Upper lobe of left lung (tissue), 6 donors: ENCODE results near the gene KCNT1. TPM values are rescaled to one million over a fixed set of nuclear protein-coding genes. Genes with fewer than 3 reads are reported as not detected.

Experiments used
- ATAC-seq, 2 donors: fragments of 200-7000 bp; cut with Tn5 transposase; one replicate each; pipeline ENCODE4 v1.9.1; 2022; ENCODE audit warnings: mild to moderate bottlenecking in 2 of 2, moderate library complexity in 2 of 2; ENCODE audit not compliant: low FRiP score in 2 of 2
- DNase-seq, 2 donors: peaks; one replicate each; pipeline ENCODE4 v3.0.0-alpha.2; 2019 to 2020
- H3K27ac ChIP-seq, 4 donors: fragments of 200-600 bp; sonication (generic); one replicate each; pipeline ENCODE4 v1.5.1; 2016 to 2019
- H3K27me3 ChIP-seq, 4 donors: fragments of 200-600 bp; sonication (generic); one replicate each; pipeline ENCODE4 v1.5.1; 2017 to 2019
- H3K36me3 ChIP-seq, 4 donors: fragments of 200-600 bp; sonication (generic); one replicate each; pipeline ENCODE4 v1.5.1; 2016 to 2019
- H3K4me1 ChIP-seq, 4 donors: fragments of 200-600 bp; sonication (generic); one replicate each; pipeline ENCODE4 v1.5.1; 2018 to 2019
- H3K4me3 ChIP-seq, 4 donors: fragments of 200-600 bp; sonication (generic); one replicate each; pipeline ENCODE4 v1.5.1; 2017 to 2019; ENCODE audit warnings: mild to moderate bottlenecking in 2 of 4, moderate library complexity in 1 of 4
- H3K9me3 ChIP-seq, 4 donors: fragments of 200-600 bp; sonication (generic); one replicate each; pipeline ENCODE4 v1.5.1; 2018 to 2019
- EP300 ChIP-seq, 4 donors: sonication (generic); formaldehyde crosslinking; IDR thresholded peaks; one replicate each; pipeline ENCODE4 v1.5.1; 2017; ENCODE audit warnings: antibody characterized with exemption in 4 of 4, control low read depth in 2 of 4
- POLR2A ChIP-seq, 4 donors: fragments of 450-650 bp; IDR thresholded peaks; one replicate each; pipeline ENCODE4 v1.5.1; 2016 to 2017; ENCODE audit warnings: antibody characterized with exemption in 4 of 4, mild to moderate bottlenecking in 2 of 4
- POLR2AphosphoS5 ChIP-seq, 2 donors: sonication (generic); formaldehyde crosslinking; IDR thresholded peaks; one replicate each; pipeline ENCODE4 v1.5.1; 2017; ENCODE audit warnings: antibody characterized with exemption in 2 of 2
- WGBS, 2 donors: methylation state at CpG; one replicate each; pipeline ENCODE4 v1.1.5; 2017 to 2018; 5-methylcytosine and 5-hydroxymethylcytosine counted together
- total RNA-seq, 6 donors: library from RNA; depleted of rRNA in 4 of 6; stranded (reverse); fragments of >200 nt in 4 of 6; gene quantifications; one replicate each; pipeline versions ENCODE4 v1.1.0 to v1.2.1, GENCODE V29; 2016 to 2021
- TF ChIP-seq, protein P1 (sequence below), 6 experiments: fragments of 450-650 bp in 4 of 6; fragments of 200-600 bp in 2 of 6; sonication (generic) in 2 of 6; IDR thresholded peaks; one replicate each; pipeline ENCODE4 v1.5.1; 2016 to 2019; ENCODE audit warnings: antibody characterized with exemption in 6 of 6
- donor health status: DM: no; HTN: no; CAD: no; lungs with moderate emphysema.
- donor health status: DM: no; HTN: yes; CAD: no; lungs with severe emphysema.

KCNT1 gene
- total RNA-seq, 6 donors from 2014 or later, result 0.11 to 1.0 (median 0.31) TPM; not detected in 2

GRCh38 chr9:135759676-135760300 lies 57.8 kb downstream of the KCNT1 start:
- DNase-seq (peak in 1 of 2 donors; percentile 63), ATAC-seq (peak in 1 of 2 donors; percentile 9)
- Histone ChIP-seq H3K4me3 (no peak overlapping the region), H3K36me3 (no peaks in the 10 kb centered on the region), H3K27ac (no peak overlapping the region), H3K9me3 (no peaks in the 10 kb centered on the region), H3K27me3 (no peaks in the 10 kb centered on the region), H3K4me1 (no peaks in the 10 kb centered on the region)
- WGBS, 2 donors, result 90 to 92% methylated on average over 2 to 24 of the region's 24 CpGs
- no peak for TF ChIP-seq POLR2AphosphoS5 (IDR thresholded peaks at IDR 0.05)
- TF ChIP-seq POLR2A (IDR thresholded peaks at IDR 0.05), result no peak
- TF ChIP-seq, protein P1, sequence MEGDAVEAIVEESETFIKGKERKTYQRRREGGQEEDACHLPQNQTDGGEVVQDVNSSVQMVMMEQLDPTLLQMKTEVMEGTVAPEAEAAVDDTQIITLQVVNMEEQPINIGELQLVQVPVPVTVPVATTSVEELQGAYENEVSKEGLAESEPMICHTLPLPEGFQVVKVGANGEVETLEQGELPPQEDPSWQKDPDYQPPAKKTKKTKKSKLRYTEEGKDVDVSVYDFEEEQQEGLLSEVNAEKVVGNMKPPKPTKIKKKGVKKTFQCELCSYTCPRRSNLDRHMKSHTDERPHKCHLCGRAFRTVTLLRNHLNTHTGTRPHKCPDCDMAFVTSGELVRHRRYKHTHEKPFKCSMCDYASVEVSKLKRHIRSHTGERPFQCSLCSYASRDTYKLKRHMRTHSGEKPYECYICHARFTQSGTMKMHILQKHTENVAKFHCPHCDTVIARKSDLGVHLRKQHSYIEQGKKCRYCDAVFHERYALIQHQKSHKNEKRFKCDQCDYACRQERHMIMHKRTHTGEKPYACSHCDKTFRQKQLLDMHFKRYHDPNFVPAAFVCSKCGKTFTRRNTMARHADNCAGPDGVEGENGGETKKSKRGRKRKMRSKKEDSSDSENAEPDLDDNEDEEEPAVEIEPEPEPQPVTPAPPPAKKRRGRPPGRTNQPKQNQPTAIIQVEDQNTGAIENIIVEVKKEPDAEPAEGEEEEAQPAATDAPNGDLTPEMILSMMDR (IDR thresholded peaks at IDR 0.05), result no peak
- no peak for TF ChIP-seq EP300 (IDR thresholded peaks at IDR 0.05)

DNA sequence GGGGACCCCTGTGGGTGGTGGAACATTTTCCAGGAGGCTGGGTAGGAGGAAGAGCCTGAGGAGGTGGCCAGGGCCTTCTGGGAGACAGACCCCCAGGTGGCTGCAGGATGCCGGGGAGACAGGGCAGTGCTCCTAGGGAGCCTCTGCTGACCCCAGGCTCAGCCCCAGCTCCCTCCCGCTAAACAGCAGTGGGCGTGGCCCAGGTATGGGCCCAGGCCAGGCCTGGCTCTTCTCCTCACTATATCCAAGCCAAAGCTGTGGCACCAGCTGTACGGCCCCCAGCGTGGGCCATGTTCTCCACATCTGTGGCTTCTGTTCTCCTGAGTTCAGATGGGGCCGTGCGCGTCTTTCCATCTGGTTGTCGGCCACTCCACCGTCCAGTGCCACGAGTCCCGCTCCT lies 58.5 kb downstream of the KCNT1 start:
- 76 to 91% methylated on average over 9 to 12 of the region's 12 CpGs for WGBS, 2 donors
- TF ChIP-seq EP300 (IDR thresholded peaks at IDR 0.05) (no peak), POLR2A (IDR thresholded peaks at IDR 0.05) (no peak), POLR2AphosphoS5 (IDR thresholded peaks at IDR 0.05) (no peak)
- peak in 1 of 2 donors; percentile 54 for DNase-seq
- Histone ChIP-seq H3K36me3 (no peaks in the 10 kb centered on the region), H3K4me3 (no peak overlapping the region), H3K4me1 (no peaks in the 10 kb centered on the region), H3K27ac (no peak overlapping the region), H3K27me3 (no peaks in the 10 kb centered on the region), H3K9me3 (peaks cover 0 to 4% (median 2%) of the 10 kb centered on the region in 4 donors)
- no peak for ATAC-seq

DNA sequence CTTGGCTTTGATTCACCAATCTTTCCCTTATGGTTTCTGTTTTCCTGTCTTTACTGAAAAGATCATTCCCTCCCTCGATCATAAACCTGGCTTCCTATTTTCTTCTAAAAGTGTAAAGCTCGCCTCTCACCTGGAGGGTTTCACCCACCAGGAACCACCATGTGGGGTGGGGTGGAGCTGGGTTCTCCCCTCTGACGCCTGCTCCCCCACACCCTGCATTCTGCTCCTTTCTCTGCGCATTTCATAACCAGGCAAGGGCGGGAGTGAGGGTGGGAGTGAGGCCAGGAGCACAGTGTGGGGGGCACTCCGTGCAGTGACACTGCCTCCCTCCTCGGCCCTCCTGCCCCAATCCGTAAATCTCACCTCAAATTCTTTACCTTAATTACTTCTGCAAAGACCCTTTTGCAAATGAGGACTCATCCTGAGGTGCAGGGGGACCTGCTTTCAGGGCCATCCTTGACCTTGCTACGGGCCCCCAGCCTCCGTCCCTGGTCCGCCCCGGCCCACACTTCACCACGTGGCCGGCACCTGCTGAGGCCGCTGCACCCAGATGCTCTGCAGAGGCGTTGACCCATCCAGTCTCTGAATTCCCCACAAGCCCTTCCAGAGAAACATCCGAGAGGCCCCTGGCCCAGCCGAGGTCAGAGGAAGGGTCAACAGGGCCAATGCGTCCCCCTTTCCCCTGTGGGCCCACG lies 59.3 kb downstream of the KCNT1 start:
- WGBS, 2 donors, result 61 to 74% methylated on average over 17 to 20 of the region's 20 CpGs
- TF ChIP-seq EP300 (IDR thresholded peaks at IDR 0.05) (no peak), POLR2AphosphoS5 (IDR thresholded peaks at IDR 0.05) (no peak), POLR2A (IDR thresholded peaks at IDR 0.05) (no peak)
- TF ChIP-seq, protein P1 (IDR thresholded peaks at IDR 0.05), result no peak
- ATAC-seq (no peak), DNase-seq (peak in 1 of 2 donors; percentile 58)
- Histone ChIP-seq H3K4me1 (no peaks in the 10 kb centered on the region), H3K9me3 (peaks cover 0 to 12% (median 9%) of the 10 kb centered on the region in 4 donors), H3K27me3 (no peaks in the 10 kb centered on the region), H3K4me3 (no peak overlapping the region), H3K27ac (no peak overlapping the region), H3K36me3 (no peaks in the 10 kb centered on the region)

GRCh38 chr9:135761845-135762168 lies 59.8 kb downstream of the KCNT1 start:
- no peak overlapping the region for H3K4me3 ChIP-seq
- H3K4me1 ChIP-seq, result no peaks in the 10 kb centered on the region
- TF ChIP-seq EP300 (IDR thresholded peaks at IDR 0.05) (no peak), POLR2AphosphoS5 (IDR thresholded peaks at IDR 0.05) (no peak), POLR2A (IDR thresholded peaks at IDR 0.05) (no peak)
- TF ChIP-seq, protein P1 (IDR thresholded peaks at IDR 0.05), result no peak
- no peak for ATAC-seq
- 88% methylated on average over 16 of the region's 16 CpGs; no CpG with 5 or more reads in 1 of the 2 donors for WGBS, 2 donors
- peaks cover 0 to 17% (median 12%) of the 10 kb centered on the region in 4 donors for H3K9me3 ChIP-seq
- peak in 1 of 2 donors; percentile 51 for DNase-seq
- no peaks in the 10 kb centered on the region for H3K36me3 ChIP-seq
- H3K27ac ChIP-seq, result no peak overlapping the region
- H3K27me3 ChIP-seq, result no peaks in the 10 kb centered on the region

DNA sequence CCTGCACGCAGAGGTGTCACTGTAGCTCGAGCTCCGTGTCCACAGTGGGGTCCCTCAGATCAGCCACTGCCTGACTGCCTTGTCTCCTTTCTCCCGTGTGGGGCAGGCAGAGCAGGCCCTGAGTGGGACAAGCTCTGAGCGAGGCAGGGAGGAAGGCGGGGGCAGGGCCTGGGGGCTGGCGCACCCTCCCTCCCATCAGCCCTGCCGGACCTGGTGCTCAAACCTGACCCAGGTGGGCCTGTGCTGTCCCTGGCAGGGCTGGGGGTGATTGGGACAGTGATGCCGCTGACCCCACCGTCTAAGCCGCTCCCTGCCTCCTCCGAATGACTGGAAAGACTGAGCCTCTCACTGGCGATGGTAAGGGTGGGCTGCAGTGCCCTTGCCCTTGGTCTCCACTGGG lies 60.9 kb downstream of the KCNT1 start:
- no peaks in the 10 kb centered on the region for H3K27me3 ChIP-seq
- H3K27ac ChIP-seq, result no peak overlapping the region
- ATAC-seq (no peak), DNase-seq (peak in 1 of 2 donors; percentile 52)
- H3K36me3 ChIP-seq, result no peaks in the 10 kb centered on the region
- peaks cover 0 to 19% (median 12%) of the 10 kb centered on the region in 4 donors for H3K9me3 ChIP-seq
- 78 to 80% methylated on average over 8 of the region's 13 CpGs for WGBS, 2 donors
- TF ChIP-seq EP300 (IDR thresholded peaks at IDR 0.05), result no peak
- TF ChIP-seq, protein P1 (IDR thresholded peaks at IDR 0.05), result no peak
- TF ChIP-seq POLR2AphosphoS5 (IDR thresholded peaks at IDR 0.05), result no peak
- no peak for TF ChIP-seq POLR2A (IDR thresholded peaks at IDR 0.05)
- H3K4me1 ChIP-seq, result no peaks in the 10 kb centered on the region
- no peak overlapping the region for H3K4me3 ChIP-seq
